Activated T-cell treated with anti-CD3 and anti-CD28 coated beads, Interleukin-2, amount 50 U/mL, for 72 hours (primary cell): Measurements from ENCODE around the gene LTBP1. TPM values are rescaled to one million over a fixed set of nuclear protein-coding genes. Genes with fewer than 3 reads are reported as not detected.

Source experiments
- ATAC-seq, 2 donors: fragments of 150-1000 bp; cut with Tn5 transposase; replicated peaks in 1 of 2; 2 replicates each; pipeline ENCODE4 v1.10.0; 2021; ENCODE audit warnings: moderate library complexity in 2 of 2, mild to moderate bottlenecking in 1 of 2
- DNase-seq, 2 donors: peaks; one replicate each; pipeline ENCODE4 v3.0.0; 2021 to 2022; ENCODE audit warnings: mixed read lengths in 1 of 2
- H3K27ac Mint-ChIP-seq: one replicate; pipeline ENCODE4 v1.8.0; 2022; ENCODE audit warnings: mild to moderate bottlenecking, moderate library complexity, mixed read lengths
- H3K27me3 Mint-ChIP-seq: one replicate; pipeline ENCODE4 v1.8.0; 2022; ENCODE audit warnings: low read depth, mixed read lengths
- H3K36me3 Mint-ChIP-seq, 2 donors: one replicate each; pipeline ENCODE4 v1.8.0; 2022; ENCODE audit warnings: mixed read lengths in 2 of 2, mild to moderate bottlenecking in 1 of 2; ENCODE audit not compliant: insufficient read depth in 2 of 2
- H3K4me1 Mint-ChIP-seq: one replicate; pipeline ENCODE4 v1.8.0; 2022; ENCODE audit warnings: low read depth, mixed read lengths
- H3K4me3 Mint-ChIP-seq, 2 donors: one replicate each; pipeline ENCODE4 v1.8.0; 2022; ENCODE audit warnings: mild to moderate bottlenecking in 2 of 2, mixed read lengths in 2 of 2, moderate library complexity in 2 of 2
- H3K9me3 Mint-ChIP-seq, 2 donors: one replicate each; pipeline ENCODE4 v1.8.0; 2022; ENCODE audit warnings: mixed read lengths in 2 of 2
- total RNA-seq, 2 donors: library from RNA; stranded (reverse); gene quantifications; one replicate each; pipeline ENCODE4 v1.2.3, GENCODE V29; 2022

The LTBP1 gene
- total RNA-seq, 2 donors from 2014 or later = 0.50 to 0.67 TPM

DNA sequence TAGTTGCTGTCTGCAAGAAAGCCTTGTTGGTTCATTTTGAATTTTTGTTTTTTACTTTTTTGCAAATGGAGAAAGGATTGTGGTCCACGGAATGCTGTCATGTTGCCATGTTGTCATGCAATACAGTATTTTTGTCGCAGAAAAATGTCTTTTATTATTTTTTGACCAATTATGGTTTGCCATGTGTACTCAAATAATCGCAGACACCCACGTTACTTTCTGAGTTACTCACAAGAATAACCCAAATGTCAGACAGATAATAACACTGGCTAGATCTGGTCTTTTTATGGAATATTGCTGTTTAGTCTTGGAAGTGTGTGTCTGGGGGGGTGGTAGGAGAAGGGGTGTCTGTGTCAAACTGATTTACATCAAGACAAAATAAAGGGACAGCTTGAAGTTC lies 188.9 kb downstream of the LTBP1 start:
- H3K9me3 Mint-ChIP-seq = no peaks in the 10 kb centered on the region
- H3K4me3 Mint-ChIP-seq = no peak overlapping the region
- no peaks in the 10 kb centered on the region for H3K4me1 Mint-ChIP-seq
- no peak for ATAC-seq
- H3K27ac Mint-ChIP-seq = no peak overlapping the region
- no peaks in the 10 kb centered on the region for H3K36me3 Mint-ChIP-seq
- DNase-seq = no peak
- H3K27me3 Mint-ChIP-seq = peaks cover 13% of the 10 kb centered on the region

GRCh38 chr2:33136056-33136455 lies 189.3 kb downstream of the LTBP1 start:
- no peaks in the 10 kb centered on the region for H3K9me3 Mint-ChIP-seq
- no peaks in the 10 kb centered on the region for H3K4me1 Mint-ChIP-seq
- no peaks in the 10 kb centered on the region for H3K36me3 Mint-ChIP-seq
- H3K27me3 Mint-ChIP-seq = peaks cover 13% of the 10 kb centered on the region
- H3K27ac Mint-ChIP-seq = no peak overlapping the region
- ATAC-seq = no peak
- DNase-seq = no peak
- no peak overlapping the region for H3K4me3 Mint-ChIP-seq

DNA sequence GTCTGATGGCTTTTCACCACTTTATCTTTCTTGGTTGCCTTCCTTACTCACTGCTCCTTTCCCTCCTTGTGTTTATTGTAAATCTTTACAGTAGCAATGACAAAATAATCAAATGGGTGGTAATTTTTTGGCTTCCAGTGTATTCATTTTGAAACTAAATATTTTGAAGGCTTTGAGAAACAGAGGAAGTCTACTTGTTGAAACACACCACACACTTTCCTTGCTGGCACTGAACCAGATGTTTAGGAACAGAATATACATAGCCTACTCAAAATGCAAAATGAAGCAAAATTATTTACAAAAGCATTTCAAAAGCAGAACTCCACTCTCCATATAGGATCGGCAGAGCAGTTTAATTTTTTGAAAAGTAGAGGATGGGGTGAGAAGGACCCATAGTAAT lies 189.8 kb downstream of the LTBP1 start:
- H3K27me3 Mint-ChIP-seq = peaks cover 13% of the 10 kb centered on the region
- H3K36me3 Mint-ChIP-seq = no peaks in the 10 kb centered on the region
- no peaks in the 10 kb centered on the region for H3K4me1 Mint-ChIP-seq
- H3K4me3 Mint-ChIP-seq = no peak overlapping the region
- H3K27ac Mint-ChIP-seq = no peak overlapping the region
- H3K9me3 Mint-ChIP-seq = no peaks in the 10 kb centered on the region
- ATAC-seq = no peak
- DNase-seq = no peak

DNA sequence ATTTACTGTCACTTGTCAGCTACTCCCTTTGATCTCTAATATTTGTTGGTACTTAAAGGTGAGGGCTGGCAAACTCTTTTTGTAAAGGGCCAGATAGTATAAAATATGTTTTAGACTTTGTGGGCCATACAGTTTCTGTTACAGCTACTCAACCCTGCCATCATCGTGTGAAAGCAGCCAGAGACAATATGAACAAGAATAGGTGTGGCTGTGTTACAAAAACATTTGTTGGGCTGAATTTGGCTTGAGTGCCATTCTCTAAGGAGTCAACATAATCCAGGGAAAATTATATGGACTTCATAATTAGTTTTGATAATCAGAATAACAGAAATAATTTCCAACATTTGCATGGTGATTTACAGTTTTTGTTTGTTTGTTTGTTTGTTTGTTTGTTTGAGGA lies 190.6 kb downstream of the LTBP1 start:
- Mint-ChIP-seq H3K27me3 (peaks cover 13% of the 10 kb centered on the region), H3K9me3 (no peaks in the 10 kb centered on the region), H3K27ac (no peak overlapping the region), H3K4me3 (no peak overlapping the region), H3K36me3 (no peaks in the 10 kb centered on the region), H3K4me1 (no peaks in the 10 kb centered on the region)
- no peak for ATAC-seq
- DNase-seq = no peak

DNA sequence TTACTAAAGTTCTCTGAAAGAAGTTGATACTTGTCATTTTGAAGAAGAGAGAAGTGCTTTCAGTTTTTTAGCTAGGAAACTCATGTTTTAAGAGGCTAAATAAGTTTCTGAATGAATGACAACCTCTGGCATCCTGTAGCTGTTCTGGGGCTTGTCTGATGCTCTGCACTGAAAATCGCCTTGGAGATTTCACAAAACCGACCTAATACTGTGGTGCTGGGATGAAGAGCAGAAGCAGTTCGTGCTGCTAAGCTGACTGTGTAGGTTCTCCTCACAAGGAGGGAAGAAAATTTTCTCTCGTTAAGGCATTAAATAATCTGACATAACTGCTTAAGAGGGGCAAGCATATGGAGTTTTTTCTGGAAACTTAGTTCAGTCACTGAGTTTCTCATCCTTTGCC lies 193.2 kb downstream of the LTBP1 start:
- ATAC-seq (no peak), DNase-seq (no peak)
- no peaks in the 10 kb centered on the region for H3K9me3 Mint-ChIP-seq
- peaks cover 26% of the 10 kb centered on the region for H3K27me3 Mint-ChIP-seq
- no peaks in the 10 kb centered on the region for H3K36me3 Mint-ChIP-seq
- no peaks in the 10 kb centered on the region for H3K4me1 Mint-ChIP-seq
- no peak overlapping the region for H3K4me3 Mint-ChIP-seq
- no peak overlapping the region for H3K27ac Mint-ChIP-seq

GRCh38 chr2:33141476-33141875 lies 194.7 kb downstream of the LTBP1 start:
- H3K27me3 Mint-ChIP-seq = peaks cover 32% of the 10 kb centered on the region
- H3K9me3 Mint-ChIP-seq = peaks cover 0 to 1% of the 10 kb centered on the region in 2 donors
- no peak overlapping the region for H3K27ac Mint-ChIP-seq
- peaks cover 6% of the 10 kb centered on the region for H3K4me1 Mint-ChIP-seq
- no peak for DNase-seq
- H3K4me3 Mint-ChIP-seq = no peak overlapping the region
- H3K36me3 Mint-ChIP-seq = no peaks in the 10 kb centered on the region
- no peak for ATAC-seq

GRCh38 chr2:33142810-33143209 lies 196.1 kb downstream of the LTBP1 start:
- Mint-ChIP-seq H3K27ac (no peak overlapping the region), H3K27me3 (peaks cover 35% of the 10 kb centered on the region), H3K4me1 (peaks cover 6% of the 10 kb centered on the region), H3K36me3 (no peaks in the 10 kb centered on the region), H3K9me3 (peaks cover 0 to 2% of the 10 kb centered on the region in 2 donors), H3K4me3 (no peak overlapping the region)
- no peak for ATAC-seq
- no peak for DNase-seq

DNA sequence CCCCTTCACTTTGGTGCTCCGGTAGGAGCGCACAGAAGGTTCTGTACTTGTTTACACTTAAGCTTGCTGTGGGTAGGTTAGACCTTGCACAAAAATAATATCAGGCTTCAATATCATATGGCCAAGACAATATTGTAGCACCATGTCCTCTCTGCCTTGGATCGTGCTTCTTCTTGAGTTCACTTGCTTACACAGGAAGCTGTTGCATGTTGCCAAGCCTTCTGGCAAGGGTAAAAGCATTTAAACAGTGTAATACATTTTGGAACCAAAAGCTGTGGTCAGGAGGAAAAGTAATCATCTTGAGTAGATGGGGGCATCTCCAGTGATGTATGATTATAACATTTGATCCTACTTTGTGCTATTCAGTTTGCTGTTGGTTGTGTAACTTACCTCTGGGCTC lies 197.5 kb downstream of the LTBP1 start:
- H3K27me3 Mint-ChIP-seq = peaks cover 34% of the 10 kb centered on the region
- peaks cover 6% of the 10 kb centered on the region for H3K4me1 Mint-ChIP-seq
- peaks cover 0 to 2% of the 10 kb centered on the region in 2 donors for H3K9me3 Mint-ChIP-seq
- no peaks in the 10 kb centered on the region for H3K36me3 Mint-ChIP-seq
- DNase-seq (no peak), ATAC-seq (no peak)
- H3K4me3 Mint-ChIP-seq = no peak overlapping the region
- no peak overlapping the region for H3K27ac Mint-ChIP-seq

DNA sequence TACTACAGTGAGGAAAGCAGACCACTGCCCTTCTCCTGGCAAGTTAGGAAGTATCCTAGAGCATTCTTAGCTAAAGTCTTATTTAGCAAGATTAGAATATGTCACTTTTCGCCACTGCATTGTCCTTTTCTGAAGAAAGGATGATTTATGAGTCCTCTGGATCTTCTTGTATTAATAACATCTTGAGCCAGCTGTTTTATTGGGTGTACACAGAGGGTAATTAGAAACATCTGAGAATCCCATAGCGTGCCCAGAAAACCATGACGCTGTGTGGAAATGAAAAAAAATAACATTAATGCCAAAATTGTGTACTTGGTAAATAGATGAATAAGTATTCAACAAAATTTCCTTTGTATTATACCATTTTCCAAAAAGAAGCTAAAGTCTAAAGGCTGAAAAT lies 198.7 kb downstream of the LTBP1 start:
- peaks cover 6% of the 10 kb centered on the region for H3K4me1 Mint-ChIP-seq
- H3K9me3 Mint-ChIP-seq = peaks cover 0 to 2% of the 10 kb centered on the region in 2 donors
- no peaks in the 10 kb centered on the region for H3K36me3 Mint-ChIP-seq
- H3K27ac Mint-ChIP-seq = no peak overlapping the region
- DNase-seq (no peak), ATAC-seq (no peak)
- H3K27me3 Mint-ChIP-seq = peaks cover 29% of the 10 kb centered on the region
- no peak overlapping the region for H3K4me3 Mint-ChIP-seq

GRCh38 chr2:33146102-33146501 lies 199.3 kb downstream of the LTBP1 start:
- peaks cover 0 to 2% of the 10 kb centered on the region in 2 donors for H3K9me3 Mint-ChIP-seq
- H3K4me3 Mint-ChIP-seq = no peak overlapping the region
- no peak for ATAC-seq
- H3K36me3 Mint-ChIP-seq = no peaks in the 10 kb centered on the region
- peaks cover 29% of the 10 kb centered on the region for H3K27me3 Mint-ChIP-seq
- H3K4me1 Mint-ChIP-seq = peaks cover 6% of the 10 kb centered on the region
- no peak for DNase-seq
- no peak overlapping the region for H3K27ac Mint-ChIP-seq

DNA sequence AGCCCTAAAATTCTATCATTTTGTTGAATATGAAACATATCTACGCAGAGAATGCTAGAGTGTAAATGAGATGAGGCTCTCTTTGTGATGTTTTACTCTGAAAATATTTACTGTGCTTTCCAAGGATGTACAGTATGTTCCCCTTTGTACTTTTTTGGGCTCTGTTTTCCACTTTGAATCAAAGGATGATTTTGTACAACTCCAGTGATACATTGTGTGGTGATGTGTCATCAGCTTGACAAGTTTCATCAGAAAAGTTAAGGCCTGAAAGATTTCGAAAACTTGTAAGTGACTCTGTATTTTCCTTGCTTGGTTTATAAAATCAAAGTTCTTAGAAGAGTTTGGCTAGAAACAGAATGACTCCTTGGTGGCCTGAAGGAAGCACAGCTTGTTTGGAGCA lies 206.3 kb downstream of the LTBP1 start:
- H3K4me1 Mint-ChIP-seq = peaks cover 27% of the 10 kb centered on the region
- peaks cover 8% of the 10 kb centered on the region for H3K27me3 Mint-ChIP-seq
- H3K36me3 Mint-ChIP-seq = no peaks in the 10 kb centered on the region
- ATAC-seq (peak; percentile 75 to 81), DNase-seq (no peak)
- peak overlapping the region; percentile 51 for H3K27ac Mint-ChIP-seq
- H3K9me3 Mint-ChIP-seq = no peaks in the 10 kb centered on the region
- peak overlapping the region; percentile 12 to 14 for H3K4me3 Mint-ChIP-seq

DNA sequence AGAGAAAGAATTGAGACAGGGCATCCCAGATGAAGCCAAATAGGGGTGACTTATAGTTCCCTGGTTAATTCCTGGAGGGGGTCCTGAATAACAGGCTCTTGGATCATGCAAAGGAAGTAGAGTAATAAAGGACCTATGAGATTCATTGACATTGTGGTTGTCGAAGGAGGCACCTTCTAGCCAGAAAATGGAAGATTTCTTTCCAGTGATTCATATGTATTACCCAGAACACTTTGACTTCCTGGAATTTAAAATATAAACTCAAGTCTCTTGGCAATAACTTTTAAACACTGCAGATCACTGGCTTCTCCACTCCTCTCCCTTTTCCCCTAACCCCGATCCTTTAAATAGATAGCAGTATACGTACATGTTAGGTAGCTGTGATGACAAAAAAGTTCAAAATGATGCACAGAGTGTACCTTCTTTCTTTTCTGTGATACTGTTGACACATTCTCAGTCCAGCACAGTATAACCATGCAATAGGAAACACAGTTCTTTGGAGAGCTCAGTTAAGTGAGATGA lies 211.8 kb downstream of the LTBP1 start:
- no peaks in the 10 kb centered on the region for H3K36me3 Mint-ChIP-seq

DNA sequence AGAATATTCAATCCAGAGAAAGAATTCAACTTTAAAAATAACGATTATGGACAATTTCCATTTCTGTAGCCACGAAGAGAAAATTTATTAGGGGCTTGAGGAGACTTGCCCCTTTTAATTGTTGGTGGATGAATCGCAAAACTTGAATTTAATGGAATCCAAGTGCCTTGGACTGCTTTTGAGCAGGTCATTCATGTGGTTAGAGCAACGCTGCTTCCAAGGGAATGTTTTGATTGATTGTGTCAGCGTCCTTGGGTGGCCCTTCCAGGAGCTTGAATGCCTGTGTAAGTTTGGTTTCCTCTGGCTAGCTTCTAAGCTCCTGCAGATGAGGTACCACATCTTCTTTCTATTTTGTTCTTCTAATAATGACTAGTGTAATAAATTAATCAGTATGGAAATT lies 213.4 kb downstream of the LTBP1 start:
- H3K27me3 Mint-ChIP-seq = peaks cover 10% of the 10 kb centered on the region
- H3K4me1 Mint-ChIP-seq = peaks cover 22% of the 10 kb centered on the region
- H3K36me3 Mint-ChIP-seq = no peaks in the 10 kb centered on the region
- H3K27ac Mint-ChIP-seq = no peak overlapping the region
- H3K9me3 Mint-ChIP-seq = no peaks in the 10 kb centered on the region
- H3K4me3 Mint-ChIP-seq = no peak overlapping the region
- ATAC-seq = no peak
- no peak for DNase-seq

More for the DNA sequence above, 211.8 kb downstream of the LTBP1 start:
- DNase-seq (no peak), ATAC-seq (peak; percentile 87 to 88)
- H3K27ac Mint-ChIP-seq = peak overlapping the region; percentile 82
- H3K27me3 Mint-ChIP-seq = peaks cover 5% of the 10 kb centered on the region
- H3K4me3 Mint-ChIP-seq = peak overlapping the region; percentile 26 to 51
- H3K4me1 Mint-ChIP-seq = peaks cover 28% of the 10 kb centered on the region
- H3K9me3 Mint-ChIP-seq = no peaks in the 10 kb centered on the region

- no peaks in the 10 kb centered on the region for H3K36me3 Mint-ChIP-seq
- no peaks in the 10 kb centered on the region for H3K9me3 Mint-ChIP-seq
- H3K4me1 Mint-ChIP-seq = no peaks in the 10 kb centered on the region
- ATAC-seq = no peak
- no peak overlapping the region for H3K27ac Mint-ChIP-seq
- H3K4me3 Mint-ChIP-seq = no peak overlapping the region
- DNase-seq = no peak
- H3K27me3 Mint-ChIP-seq = peaks cover 5% of the 10 kb centered on the region
Observed at GRCh38 chr2:33166287-33166881, 219.6 kb downstream of the LTBP1 start.
